DMS53 treated with DMSO at 0.1 percent for 48 hours (cell line): ENCODE data around the gene TRIO.

Experiments used
- DNase-seq: peaks from one replicate; lab custom pipeline; 2025; ENCODE audit not compliant: unreplicated experiment; lab: John Stamatoyannopoulos, UW

Gene TRIO

GRCh38 chr5:14260637-14261036 is 117.5 kb downstream of the TRIO start:
- no peak for DNase-seq

GRCh38 chr5:14261235-14261634 is 118.1 kb downstream of the TRIO start:
- no peak for DNase-seq

GRCh38 chr5:14261856-14262611 is 118.9 kb downstream of the TRIO start:
- DNase-seq = no peak

- no peak for DNase-seq
Observed at GRCh38 chr5:14263113-14263512, 120.0 kb downstream of the TRIO start.

- peak; percentile 22 for DNase-seq
Observed at GRCh38 chr5:14263699-14264098, 120.6 kb downstream of the TRIO start.

GRCh38 chr5:14264605-14265316 is 121.6 kb downstream of the TRIO start:
- peak; percentile 94 for DNase-seq

- no peak for DNase-seq
Observed at GRCh38 chr5:14265570-14265969, 122.4 kb downstream of the TRIO start.

GRCh38 chr5:14266171-14266570 is 123.0 kb downstream of the TRIO start:
- DNase-seq = no peak

GRCh38 chr5:14266686-14267085 is 123.5 kb downstream of the TRIO start:
- DNase-seq = no peak

GRCh38 chr5:14267166-14267838 is 124.2 kb downstream of the TRIO start:
- no peak for DNase-seq

GRCh38 chr5:14267991-14268708 is 125.0 kb downstream of the TRIO start:
- DNase-seq = no peak

- DNase-seq = no peak
Observed at GRCh38 chr5:14268738-14269137, 125.6 kb downstream of the TRIO start.

- DNase-seq = no peak
Observed at GRCh38 chr5:14269395-14269794, 126.3 kb downstream of the TRIO start.

- DNase-seq = peak; percentile 67
Observed at GRCh38 chr5:14270209-14270702, 127.1 kb downstream of the TRIO start.

- no peak for DNase-seq
Observed at GRCh38 chr5:14272548-14273205, 129.5 kb downstream of the TRIO start.

GRCh38 chr5:14273207-14273767 is 130.1 kb downstream of the TRIO start:
- DNase-seq = no peak

GRCh38 chr5:14276380-14276779 is 133.2 kb downstream of the TRIO start:
- no peak for DNase-seq

- no peak for DNase-seq
Observed at GRCh38 chr5:14277385-14278320, 134.5 kb downstream of the TRIO start.

- no peak for DNase-seq
Observed at GRCh38 chr5:14280294-14280854, 137.2 kb downstream of the TRIO start.
